HCT116 (cell line): ENCODE measurements around the gene KIRREL3. TPM values are rescaled to one million over a fixed set of nuclear protein-coding genes. Genes with fewer than 3 reads are reported as not detected.

Experiments
- ATAC-seq: fragments of 200-7000 bp; cut with Tn5 transposase; 2 replicates; pipeline ENCODE4 v1.9.1; 2020; ENCODE audit warnings: mild to moderate bottlenecking, moderate library complexity
- BruUV-seq: library from RNA; stranded (reverse); fragments of 400-500 nt; replicated peaks from 2 replicates; lab custom pipeline; 2021; lab: Mats Ljungman, UMichigan
- CTCF ChIA-PET: fragments of 300-600 bp; sonication (Branson Sonifier 250); formaldehyde crosslinking; loops from one replicate; lab custom pipeline; 2021; ENCODE audit warnings: antibody characterized with exemption; lab: Charles Lee
- POLR2A ChIA-PET: fragments of 300-600, 350-600 bp; sonication (Branson Sonifier 250); formaldehyde crosslinking; loops from one replicate; lab custom pipeline; 2021; ENCODE audit warnings: antibody characterized with exemption; lab: Charles Lee
- RAD21 ChIA-PET, 2 experiments: fragments of 300-600 bp; sonication (Branson Sonifier 250); formaldehyde crosslinking; loops; one replicate each; lab custom pipeline; 2023; ENCODE audit warnings: low total read pairs in 2 of 2; ENCODE audit not compliant: uncharacterized antibody in 2 of 2, unreplicated experiment in 2 of 2, low non-redundant PET in 1 of 2; lab: Charles Lee
- DNase-seq: peaks from one replicate; pipeline ENCODE4 v3.0.0-alpha.2; 2010; ENCODE audit warnings: low read depth, low spot score
- H2AFZ ChIP-seq: fragments of 200-600 bp; shearing (Covaris generic), sonication (generic); 2 replicates; pipeline ENCODE4 v1.6.1; 2017; ENCODE audit warnings: low read depth, mixed run types, mixed read lengths, antibody characterized with exemption, low read length; ENCODE audit not compliant: poor library complexity, severe bottlenecking
- H3K27ac ChIP-seq: 2 replicates; pipeline ENCODE4 v1.5.1; 2012; ENCODE audit warnings: low read depth, low read length
- H3K27me3 ChIP-seq: fragments of 200-600 bp; sonication (generic); 2 replicates; pipeline ENCODE4 v1.6.1; 2016; ENCODE audit warnings: mixed run types, low read length, mixed read lengths; ENCODE audit not compliant: insufficient read depth
- H3K36me3 ChIP-seq, 2 experiments: fragments of 200-500 bp in 1 of 2; fragments of 200-600 bp in 1 of 2; sonication (Bioruptor generic) in 1 of 2; sonication (generic) in 1 of 2; 2 replicates each; pipeline versions ENCODE4 v1.5.1 to v1.6.1; 2014 to 2016; ENCODE audit warnings: low read length in 2 of 2, inconsistent platforms in 1 of 2, mixed read lengths in 1 of 2, mixed run types in 1 of 2; ENCODE audit not compliant: insufficient read depth in 2 of 2, control insufficient read depth in 1 of 2
- H3K4me1 ChIP-seq, 2 experiments: fragments of 200-600 bp in 1 of 2; sonication (generic) in 1 of 2; 2 replicates each; pipeline versions ENCODE4 v1.5.1 to v1.6.1; 2012 to 2017; ENCODE audit warnings: low read length in 2 of 2, inconsistent platforms in 1 of 2, mild to moderate bottlenecking in 1 of 2, mixed read lengths in 1 of 2, mixed run types in 1 of 2, moderate library complexity in 1 of 2; ENCODE audit not compliant: insufficient read depth in 2 of 2, control insufficient read depth in 1 of 2
- H3K4me2 ChIP-seq: fragments of 200-600 bp; sonication (generic); 2 replicates; pipeline ENCODE4 v1.6.1; 2017; ENCODE audit warnings: mixed run types, low read length, mixed read lengths
- H3K4me3 ChIP-seq, 2 experiments: fragments of 200-600 bp in 1 of 2; sonication (generic) in 1 of 2; replicated peaks in 1 of 2; 2 replicates each; pipeline ENCODE4 v1.5.1; 2011 to 2016; ENCODE audit warnings: low read length in 2 of 2, control low read depth in 1 of 2, low read depth in 1 of 2, mild to moderate bottlenecking in 1 of 2, mixed read lengths in 1 of 2, mixed run types in 1 of 2
- H3K79me2 ChIP-seq: fragments of 200-600 bp; sonication (generic); 2 replicates; pipeline ENCODE4 v1.6.1; 2017; ENCODE audit warnings: mild to moderate bottlenecking, mixed run types, low read length, moderate library complexity, mixed read lengths; ENCODE audit not compliant: insufficient read depth
- H3K9ac ChIP-seq: fragments of 200-600 bp; sonication (generic); 2 replicates; pipeline ENCODE4 v1.6.1; 2016; ENCODE audit warnings: low read length, mixed read lengths
- H3K9me2 ChIP-seq: fragments of 200-600 bp; sonication (generic), shearing (Covaris generic); 2 replicates; pipeline ENCODE4 v1.6.1; 2017; ENCODE audit warnings: mixed run types, mild to moderate bottlenecking, moderate library complexity; ENCODE audit not compliant: insufficient read depth
- H3K9me3 ChIP-seq, 2 experiments: fragments of 200-500 bp in 1 of 2; fragments of 200-600 bp in 1 of 2; sonication (Bioruptor generic) in 1 of 2; sonication (generic) in 1 of 2; 2 replicates each; pipeline ENCODE4 v1.6.1; 2014 to 2017; ENCODE audit warnings: low read length in 2 of 2, mixed read lengths in 2 of 2, inconsistent platforms in 1 of 2, low read depth in 1 of 2, mild to moderate bottlenecking in 1 of 2, mixed run types in 1 of 2, moderate library complexity in 1 of 2; ENCODE audit not compliant: control insufficient read depth in 1 of 2, insufficient read depth in 1 of 2
- H4K20me1 ChIP-seq: fragments of 200-600 bp; sonication (generic), shearing (Covaris generic); 2 replicates; pipeline ENCODE4 v1.6.1; 2017; ENCODE audit warnings: mixed run types, mild to moderate bottlenecking, moderate library complexity; ENCODE audit not compliant: insufficient read depth
- ATF3 ChIP-seq: IDR thresholded peaks from 2 replicates; pipeline ENCODE4 v1.6.1; 2012
- CBX3 ChIP-seq: IDR thresholded peaks from 2 replicates; pipeline ENCODE4 v1.6.1; 2012; ENCODE audit warnings: low read depth
- CEBPB ChIP-seq: IDR thresholded peaks from 2 replicates; pipeline ENCODE4 v1.6.1; 2012; ENCODE audit warnings: low read depth
- EGR1 ChIP-seq: IDR thresholded peaks from 2 replicates; pipeline ENCODE4 v1.6.1; 2012; ENCODE audit warnings: low read depth
- ELF1 ChIP-seq: IDR thresholded peaks from 2 replicates; pipeline ENCODE4 v1.6.1; 2012; ENCODE audit warnings: low read depth, borderline replicate concordance
- EZH2phosphoT487 ChIP-seq: fragments of 200-600 bp; IDR thresholded peaks from 2 replicates; pipeline ENCODE4 v1.6.1; 2018; ENCODE audit warnings: antibody characterized with exemption, borderline replicate concordance
- FOSL1 ChIP-seq: IDR thresholded peaks from 2 replicates; pipeline ENCODE4 v1.6.1; 2012; ENCODE audit warnings: low read depth
- JUND ChIP-seq: IDR thresholded peaks from 2 replicates; pipeline ENCODE4 v1.6.1; 2012
- MAX ChIP-seq: IDR thresholded peaks from 2 replicates; pipeline ENCODE4 v1.6.1; 2012
- POLR2A ChIP-seq: IDR thresholded peaks from 2 replicates; pipeline ENCODE4 v1.7.0; 2011; ENCODE audit warnings: borderline replicate concordance; ENCODE audit not compliant: insufficient read depth, insufficient read length; ENCODE audit errors: extremely low read depth
- POLR2AphosphoS5 ChIP-seq: IDR thresholded peaks from 2 replicates; pipeline ENCODE4 v1.6.1; 2011; ENCODE audit warnings: mild to moderate bottlenecking, low read depth, low read length, moderate library complexity
- REST ChIP-seq: IDR thresholded peaks from 2 replicates; pipeline ENCODE4 v1.6.1; 2012; ENCODE audit warnings: low read depth
- SIN3A ChIP-seq: IDR thresholded peaks from 2 replicates; pipeline ENCODE4 v1.6.1; 2012; ENCODE audit warnings: low read depth
- SP1 ChIP-seq: IDR thresholded peaks from 2 replicates; pipeline ENCODE4 v1.6.1; 2012; ENCODE audit warnings: low read depth
- TCF7L2 ChIP-seq: IDR thresholded peaks from 2 replicates; pipeline ENCODE4 v1.7.0; 2011; ENCODE audit warnings: borderline replicate concordance, inconsistent platforms; ENCODE audit not compliant: insufficient read depth, insufficient read length; ENCODE audit errors: extremely low read depth
- YY1 ChIP-seq: IDR thresholded peaks from 2 replicates; pipeline ENCODE4 v1.6.1; 2011; ENCODE audit warnings: low read length, low read depth, moderate library complexity, mild to moderate bottlenecking; ENCODE audit not compliant: insufficient replicate concordance; ENCODE audit errors: extremely low read depth
- ZFX ChIP-seq: fragments of 450-650 bp; IDR thresholded peaks from 2 replicates; pipeline ENCODE4 v1.6.1; 2017
- ZNF274 ChIP-seq: fragments of 200-500 bp; sonication (Bioruptor generic); IDR thresholded peaks from 2 replicates; pipeline ENCODE4 v1.6.1; 2014; ENCODE audit warnings: mild to moderate bottlenecking, low read depth, low read length, inconsistent platforms
- intact Hi-C: fragments of 100-400 bp; cut with micrococcal nuclease; formaldehyde crosslinking; loops from 2 replicates; pipeline ENCODE4 v1.10.0; 2022
- total RNA-seq: library from RNA; stranded (reverse); gene quantifications from one replicate; pipeline ENCODE4 v1.2.1, GENCODE V29; 2021; ENCODE audit not compliant: unreplicated experiment

The KIRREL3 gene
- total RNA-seq, 1 experiment from 2014 or later: not detected

GRCh38 chr11:126804363-126804762 is 196.2 kb downstream of the KIRREL3 start:
- POLR2A ChIA-PET: no interaction called here
- H4K20me1 ChIP-seq: no peaks in the 10 kb centered on the region
- H3K27ac ChIP-seq: no peak overlapping the region
- H3K4me3 ChIP-seq: no peak overlapping the region
- H3K4me1 ChIP-seq: no peaks in the 10 kb centered on the region
- H3K27me3 ChIP-seq: peaks cover 19% of the 10 kb centered on the region; the same call in 1 of the 2 replicates
- BruUV-seq: no TSS peak
- H3K9me2 ChIP-seq: no peaks in the 10 kb centered on the region
- ATAC-seq: no peak
- no peak overlapping the region for H3K4me2 ChIP-seq
- no peak overlapping the region for H3K9ac ChIP-seq
- H3K79me2 ChIP-seq: no peaks in the 10 kb centered on the region
- CTCF ChIA-PET: no interaction called here
- no peak overlapping the region for H2AFZ ChIP-seq
- H3K36me3 ChIP-seq: no peaks in the 10 kb centered on the region
- RAD21 ChIA-PET: no interaction called here
- TF ChIP-seq POLR2AphosphoS5: no peak
- TF ChIP-seq FOSL1: no peak
- TF ChIP-seq SP1: no peak
- no peak for TF ChIP-seq YY1
- TF ChIP-seq ZNF274: no peak
- no peak for TF ChIP-seq TCF7L2
- TF ChIP-seq CBX3: no peak
- TF ChIP-seq, all 23 proteins: peak for 0
- no peak for DNase-seq
- H3K9me3 ChIP-seq: no peaks in the 10 kb centered on the region
- intact Hi-C loops: no loop called here

GRCh38 chr11:126800009-126800408 is 200.6 kb downstream of the KIRREL3 start:
- RAD21 ChIA-PET: no interaction called here
- CTCF ChIA-PET: no interaction called here
- no peak for TF ChIP-seq JUND
- no peak for TF ChIP-seq YY1
- no peak for TF ChIP-seq MAX
- TF ChIP-seq POLR2A: no peak
- no peak for TF ChIP-seq FOSL1
- no peak for TF ChIP-seq ATF3
- TF ChIP-seq TCF7L2: no peak
- TF ChIP-seq CBX3: no peak
- no peak for TF ChIP-seq SP1
- no peak for TF ChIP-seq EZH2phosphoT487
- TF ChIP-seq SIN3A: no peak
- TF ChIP-seq ZFX: no peak
- no peak for TF ChIP-seq REST
- no peak for TF ChIP-seq EGR1
- TF ChIP-seq CEBPB: no peak
- no peak for TF ChIP-seq ELF1
- no peak for TF ChIP-seq ZNF274

More at GRCh38 chr11:126800009-126800408, 200.6 kb downstream of the KIRREL3 start:
- Histone ChIP-seq H3K36me3 (no peaks in the 10 kb centered on the region), H3K9me3 (no peaks in the 10 kb centered on the region), H3K9me2 (no peaks in the 10 kb centered on the region), H4K20me1 (no peaks in the 10 kb centered on the region), H3K9ac (no peak overlapping the region), H3K27me3 (peaks cover 10% of the 10 kb centered on the region; the same call in 1 of the 2 replicates), H3K4me1 (no peaks in the 10 kb centered on the region), H3K4me3 (no peak overlapping the region), H3K4me2 (no peak overlapping the region), H2AFZ (no peak overlapping the region), H3K79me2 (no peaks in the 10 kb centered on the region), H3K27ac (no peak overlapping the region)
- no peak for ATAC-seq
- intact Hi-C loops: no loop called here
- no TSS peak for BruUV-seq
- DNase-seq: no peak
- POLR2A ChIA-PET: no interaction called here
